ENCODE measurements around the gene MAML3.
"Not testable (repeated sequence)": the region's sequence is repeated elsewhere in the genome, so short reads cannot be mapped to it uniquely, and the experiment has no call there.

MAML3 gene

GRCh38 chr4:139961344-139961946 lies 192.5 kb downstream of the MAML3 start:
- no peak for DNase-seq (ENCODE audit: low read depth)

- DNase-seq (ENCODE audit: low read depth): no peak
These were observed 194.6 kb downstream of the MAML3 start for GRCh38 chr4:139959396-139959795.

DNA sequence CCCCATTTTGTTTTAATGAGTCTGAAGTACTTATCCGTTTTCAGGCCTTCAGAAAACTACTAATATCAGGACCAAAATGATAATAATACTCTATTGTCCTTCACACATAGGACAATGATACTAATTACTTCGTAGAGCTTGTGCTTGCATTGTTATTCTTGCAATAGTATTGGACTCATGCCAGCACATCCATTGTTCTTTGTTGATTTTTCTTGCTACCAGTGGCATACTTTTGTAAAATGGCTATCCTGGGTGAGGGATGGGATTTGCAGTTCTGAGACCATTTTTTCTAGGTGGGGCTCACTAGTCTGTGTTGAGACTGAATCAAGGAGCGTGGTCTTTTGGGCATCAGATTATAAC lies 195.3 kb downstream of the MAML3 start:
- DNase-seq (ENCODE audit: low read depth): no peak

- no peak for DNase-seq (ENCODE audit: low read depth)
These were observed 195.8 kb downstream of the MAML3 start for GRCh38 chr4:139957986-139958738.

- DNase-seq (ENCODE audit: low read depth): no peak
These were observed 196.9 kb downstream of the MAML3 start for GRCh38 chr4:139957065-139957464.

DNA sequence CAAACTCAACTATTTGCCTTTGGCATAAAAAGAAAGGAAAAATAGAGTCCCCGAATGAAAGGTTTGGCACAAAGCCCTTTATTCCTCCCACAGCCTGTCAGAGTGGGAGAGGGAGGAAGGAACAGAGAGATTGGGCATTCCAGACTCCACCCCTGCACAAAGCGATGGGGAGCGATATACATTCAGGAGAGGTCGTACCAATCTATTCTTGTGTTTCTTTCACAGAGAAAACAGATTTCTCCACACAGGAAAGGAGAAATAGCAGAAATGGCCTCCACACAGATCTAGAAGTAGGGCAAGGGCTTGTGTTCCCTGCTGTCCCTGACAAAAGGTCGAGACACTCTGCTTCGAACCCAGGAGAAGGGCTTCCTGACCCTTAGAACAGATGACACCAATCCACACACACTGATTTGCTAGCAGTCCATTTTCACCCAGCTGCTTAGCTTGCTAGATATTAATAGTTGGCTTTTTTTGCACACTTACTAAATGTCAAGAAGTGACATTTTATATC lies 197.4 kb downstream of the MAML3 start:
- no peak for DNase-seq (ENCODE audit: low read depth)

GRCh38 chr4:139955600-139955999 lies 198.4 kb downstream of the MAML3 start:
- no peak for DNase-seq (ENCODE audit: low read depth)

DNA sequence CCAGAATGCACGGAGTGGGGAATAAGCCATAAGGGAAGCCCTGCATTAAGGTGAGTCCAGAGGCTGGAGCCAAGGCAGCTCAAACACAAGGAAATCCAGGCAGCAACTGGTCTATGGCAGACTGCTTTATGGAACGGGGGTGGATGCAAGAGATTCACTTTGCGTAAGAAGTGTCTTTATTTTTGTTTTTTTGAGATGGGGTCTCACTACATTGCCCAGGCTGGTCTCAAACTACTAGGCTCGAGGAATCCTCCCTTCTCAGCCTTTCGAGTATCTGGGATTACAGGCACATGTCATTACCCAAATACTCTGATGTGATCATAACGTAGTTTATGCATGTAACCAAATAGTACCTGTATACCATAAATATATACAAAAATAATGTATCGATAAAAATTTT lies 199.5 kb downstream of the MAML3 start:
- DNase-seq (ENCODE audit: low read depth): no peak

DNA sequence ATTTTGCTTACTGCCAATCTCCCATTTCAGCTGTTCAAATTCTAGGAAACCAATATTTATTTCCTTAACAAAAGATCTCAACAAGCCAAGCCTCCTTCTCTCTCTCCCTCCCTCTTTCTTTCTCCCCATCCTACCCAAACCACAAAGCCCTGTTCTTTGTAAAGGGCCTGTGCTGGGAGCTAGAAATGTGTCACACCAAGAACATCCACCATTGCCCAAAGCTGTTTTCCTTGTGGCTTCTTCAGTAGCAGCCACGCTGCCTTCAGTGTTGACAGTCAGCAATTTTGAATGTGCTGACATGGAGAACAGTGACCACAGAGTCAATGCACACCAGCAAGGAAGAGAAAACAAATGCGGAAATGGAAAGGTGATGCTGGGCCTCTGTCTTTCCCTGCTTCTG lies 203.0 kb downstream of the MAML3 start:
- peak; percentile 15 for DNase-seq (ENCODE audit: low read depth)

DNA sequence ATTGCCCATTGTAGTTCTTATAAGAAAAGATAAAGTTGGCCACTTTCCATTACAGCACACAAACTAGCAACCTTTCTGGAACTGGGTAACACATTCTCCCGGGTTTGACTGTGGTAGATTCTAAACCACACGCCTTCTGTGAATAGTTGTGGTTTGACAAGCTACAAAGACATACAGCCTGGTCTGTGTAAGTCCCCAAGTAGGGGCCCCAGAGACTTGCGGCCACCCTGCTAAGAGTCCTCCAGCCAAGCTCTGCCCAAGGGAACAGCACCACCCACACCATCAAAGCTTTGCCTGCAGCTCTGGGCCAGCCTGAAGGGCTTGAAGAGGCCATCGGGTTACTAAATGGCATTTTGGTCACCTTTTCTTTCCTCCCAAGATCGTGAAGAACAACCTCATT lies 203.4 kb downstream of the MAML3 start:
- peak; percentile 27 for DNase-seq (ENCODE audit: low read depth)

DNA sequence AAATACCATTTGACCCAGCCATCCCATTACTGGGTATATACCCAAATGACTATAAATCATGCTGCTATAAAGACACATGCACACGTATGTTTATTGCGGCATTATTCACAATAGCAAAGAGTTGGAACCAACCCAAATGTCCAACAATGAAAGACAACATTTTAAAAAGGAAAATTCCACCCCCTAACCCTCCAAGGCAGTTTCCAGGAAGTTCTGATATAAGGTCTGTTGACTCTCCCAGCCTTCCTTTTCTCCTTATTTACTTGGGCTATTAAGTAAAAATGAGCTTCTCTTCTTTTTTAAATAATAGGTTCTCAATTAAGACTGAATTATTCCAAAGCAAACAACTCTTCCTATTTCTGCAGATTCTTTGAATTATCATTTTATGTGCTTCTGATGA lies 209.1 kb downstream of the MAML3 start:
- DNase-seq (ENCODE audit: low read depth): not testable (repeated sequence)

- DNase-seq (ENCODE audit: low read depth): no peak
These were observed 210.7 kb downstream of the MAML3 start for GRCh38 chr4:139943277-139943676.

- DNase-seq (ENCODE audit: low read depth): no peak
These were observed 211.7 kb downstream of the MAML3 start for GRCh38 chr4:139942241-139942640.

DNA sequence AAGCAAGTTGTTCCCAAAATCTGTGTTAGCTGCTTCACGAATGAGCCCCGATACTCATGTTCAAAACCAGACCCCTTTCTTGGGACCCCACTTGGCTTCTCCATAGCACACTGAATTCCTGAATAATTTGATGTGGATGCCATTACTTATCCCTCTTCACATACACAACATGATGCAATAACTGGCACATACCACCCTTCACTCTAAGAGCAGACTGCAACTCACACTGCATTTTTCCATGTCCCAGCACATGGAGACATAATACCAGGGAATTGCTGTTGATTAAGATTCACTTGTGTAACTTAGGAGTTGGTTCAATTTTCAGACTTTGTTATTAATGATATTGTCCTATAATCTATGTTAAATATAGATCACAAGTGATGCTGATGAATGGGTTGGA lies 213.4 kb downstream of the MAML3 start:
- no peak for DNase-seq (ENCODE audit: low read depth)

GRCh38 chr4:139938414-139938813 lies 215.6 kb downstream of the MAML3 start:
- DNase-seq (ENCODE audit: low read depth): no peak

GRCh38 chr4:139935911-139936310 lies 218.1 kb downstream of the MAML3 start:
- DNase-seq (ENCODE audit: low read depth): no peak

DNA sequence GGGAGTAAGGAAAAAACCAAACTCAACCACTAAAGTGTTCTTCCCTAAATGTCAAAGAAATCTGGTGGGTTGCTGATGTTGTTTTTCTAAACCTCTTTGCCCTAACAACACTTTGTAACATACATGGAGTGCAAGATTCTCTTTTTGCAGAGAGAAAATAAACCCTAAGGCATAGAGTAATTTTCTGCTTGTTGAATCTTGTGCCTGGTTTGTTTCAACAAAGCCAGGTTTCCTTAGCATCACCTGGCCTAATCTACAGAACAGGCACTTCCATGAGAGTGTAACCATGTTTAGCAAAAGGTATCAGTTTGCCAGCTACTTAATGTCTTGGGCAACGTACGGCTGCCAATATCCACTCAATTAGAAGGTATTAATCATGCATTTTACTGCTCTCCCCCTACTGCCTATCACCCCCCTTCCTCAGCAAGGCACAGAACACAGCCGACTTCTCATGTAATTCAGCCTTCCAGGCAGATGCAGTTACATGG lies 219.2 kb downstream of the MAML3 start:
- DNase-seq (ENCODE audit: low read depth): no peak

GRCh38 chr4:139934057-139934707 lies 219.8 kb downstream of the MAML3 start:
- no peak for DNase-seq (ENCODE audit: low read depth)

GRCh38 chr4:139933541-139933940 lies 220.4 kb downstream of the MAML3 start:
- DNase-seq (ENCODE audit: low read depth): no peak

- DNase-seq (ENCODE audit: low read depth): no peak
These were observed 220.9 kb downstream of the MAML3 start for GRCh38 chr4:139933104-139933503.

- DNase-seq (ENCODE audit: low read depth): no peak
These were observed 229.2 kb downstream of the MAML3 start for GRCh38 chr4:139924782-139925181.

GRCh38 chr4:139922406-139923024 lies 231.5 kb downstream of the MAML3 start:
- no peak for DNase-seq (ENCODE audit: low read depth)

Data from activated T-cell treated with anti-CD3 and anti-CD28 coated beads for 48 hours (primary cell).